Measurements from ENCODE around the gene WNT3. TPM values are rescaled to one million over a fixed set of nuclear protein-coding genes. Genes with fewer than 3 reads are reported as not detected.
A peak's percentile ranks its signal among the peaks of the same experiment; 100 is the strongest.

The WNT3 gene
- total and polyA plus RNA-seq, 11 donors = 0.32 to 2.2 (median 1.2) TPM

- Histone ChIP-seq H3K27me3 (no peaks in the 10 kb centered on the region), H3K36me3 (peaks cover 0 to 6% (median under 1%) of the 10 kb centered on the region in 9 donors), H3K27ac (no peak overlapping the region), H3K9me3 (no peaks in the 10 kb centered on the region), H3K4me1 (peaks cover 0 to 10% (median 0%) of the 10 kb centered on the region in 12 donors), H3K4me3 (no peak overlapping the region)
- TF ChIP-seq POLR2A (IDR thresholded peaks at IDR 0.05) = no peak
- TF ChIP-seq CTCF (IDR thresholded peaks at IDR 0.05) = no peak
- no peak for ATAC-seq
- WGBS, 4 donors = 93 to 100% (median 97%) methylated on average over 1 of the region's 1 CpG
- DNase-seq = no peak
- intact Hi-C loops (cut with DNase I) = loop anchor here in 1 of 10 donors (2.0 kb wide), 1 partner anchor 18 kb away; no protein-coding TSS in a partner anchor
These were observed 74.1 kb downstream of the WNT3 start for GRCh38 chr17:46744441-46744840.

- Histone ChIP-seq H3K4me3 (no peak overlapping the region), H3K27ac (peak overlapping the region in 6 of 12 donors; percentile 9 to 65 (median 41)), H3K9me3 (no peaks in the 10 kb centered on the region), H3K36me3 (peaks cover 0 to 5% (median 0%) of the 10 kb centered on the region in 9 donors), H3K4me1 (peaks cover 0 to 10% (median 0%) of the 10 kb centered on the region in 12 donors), H3K27me3 (no peaks in the 10 kb centered on the region)
- 58 to 68% (median 60%) methylated on average over 7 of the region's 7 CpGs for WGBS, 4 donors
- DNase-seq (peak in 3 of 5 donors; percentile 17 to 45 (median 23)), ATAC-seq (peak; percentile 77 to 94 (median 86))
- TF ChIP-seq POLR2A (IDR thresholded peaks at IDR 0.05) (no peak), CTCF (IDR thresholded peaks at IDR 0.05) (no peak)
- intact Hi-C loops (cut with DNase I) = no loop called here
These were observed 75.8 kb downstream of the WNT3 start for GRCh38 chr17:46742565-46743270.

GRCh38 chr17:46741122-46741730, 77.3 kb downstream of the WNT3 start:
- TF ChIP-seq CTCF (IDR thresholded peaks at IDR 0.05) (no peak), POLR2A (IDR thresholded peaks at IDR 0.05) (no peak)
- Histone ChIP-seq H3K27me3 (no peaks in the 10 kb centered on the region), H3K9me3 (no peaks in the 10 kb centered on the region), H3K27ac (no peak overlapping the region), H3K4me3 (no peak overlapping the region), H3K4me1 (peaks cover 0 to 10% (median 0%) of the 10 kb centered on the region in 12 donors), H3K36me3 (peaks cover 0 to 5% (median 0%) of the 10 kb centered on the region in 9 donors)
- intact Hi-C loops (cut with DNase I) = loop anchor here in 1 of 10 donors (2.0 kb wide), 1 partner anchor 14 kb away; no protein-coding TSS in a partner anchor
- 85 to 90% (median 89%) methylated on average over 2 of the region's 2 CpGs for WGBS, 4 donors
- ATAC-seq (no peak), DNase-seq (no peak)

GRCh38 chr17:46739982-46740381, 78.5 kb downstream of the WNT3 start:
- H3K36me3 ChIP-seq = peaks cover 0 to 4% (median 0%) of the 10 kb centered on the region in 9 donors
- H3K27ac ChIP-seq = no peak overlapping the region
- intact Hi-C loops (cut with DNase I) = loop anchor here in 2 of 10 donors (2.0 to 5.0 kb wide), 2 partner anchors 15 to 32 kb away; no protein-coding TSS in a partner anchor
- no peaks in the 10 kb centered on the region for H3K9me3 ChIP-seq
- no peaks in the 10 kb centered on the region for H3K27me3 ChIP-seq
- DNase-seq (no peak), ATAC-seq (no peak)
- H3K4me1 ChIP-seq = peaks cover 0 to 10% (median 0%) of the 10 kb centered on the region in 12 donors
- no peak overlapping the region for H3K4me3 ChIP-seq
- no peak for TF ChIP-seq POLR2A (IDR thresholded peaks at IDR 0.05)

All from heart left ventricle (tissue), 16 donors.